Cardiac septum (tissue), 1 donor: ENCODE data around the gene PPP6R3. TPM values are rescaled to one million over a fixed set of nuclear protein-coding genes. Genes with fewer than 3 reads are reported as not detected.
A peak's percentile ranks its signal among the peaks of the same experiment; 100 is the strongest.
"Not testable (repeated sequence)": the region's sequence is repeated elsewhere in the genome, so short reads cannot be mapped to it uniquely, and the experiment has no call there.

Experiments used
- DNase-seq: peaks from one replicate; pipeline ENCODE4 v3.0.0-alpha.2; 2020; ENCODE audit warnings: low spot score
- intact Hi-C: fragments of 100-400 bp; cut with DNase I; formaldehyde crosslinking; loops from one replicate; pipeline ENCODE4 v1.14.0; 2022
- total RNA-seq: library from RNA; stranded (reverse); fragmentation: NEBNext Ultra II Directional; extraction: Animal tissue kit (Norgen Biotek cat#: 25700); gene quantifications from one replicate; pipeline ENCODE4 v1.2.1, GENCODE V29; 2021
- donor health status: DM: no; HTN: no; CAD: no.

Gene PPP6R3
- total RNA-seq, 1 donor from 2014 or later, result 92.4 TPM

- intact Hi-C loops, result loop anchor here (5.0 kb wide), 2 partner anchors 68 to 153 kb away; no protein-coding TSS in a partner anchor
- no peak for DNase-seq
Observed at GRCh38 chr11:68449951-68450350, 10.6 kb upstream of the PPP6R3 start.

DNA sequence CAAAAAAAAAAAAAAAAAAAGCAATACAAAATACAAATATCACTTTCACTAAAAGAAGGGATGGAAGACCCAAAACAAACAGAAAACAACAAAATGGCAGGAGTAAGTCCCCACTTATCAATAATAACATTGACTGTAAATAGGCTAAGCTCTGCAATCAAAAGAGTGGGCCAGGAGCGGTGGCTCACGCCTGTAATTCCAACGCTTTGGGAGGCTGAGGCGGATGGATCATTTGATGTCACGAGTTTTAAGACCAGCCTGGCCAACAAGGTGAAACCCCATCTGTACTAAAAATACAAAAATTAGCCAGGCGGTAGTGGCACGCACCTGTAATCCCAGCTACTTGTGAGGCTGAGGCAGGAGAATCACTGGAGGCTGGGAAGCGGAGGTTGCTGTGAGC, 9.8 kb upstream of the PPP6R3 start:
- no peak for DNase-seq
- intact Hi-C loops, result no loop called here

DNA sequence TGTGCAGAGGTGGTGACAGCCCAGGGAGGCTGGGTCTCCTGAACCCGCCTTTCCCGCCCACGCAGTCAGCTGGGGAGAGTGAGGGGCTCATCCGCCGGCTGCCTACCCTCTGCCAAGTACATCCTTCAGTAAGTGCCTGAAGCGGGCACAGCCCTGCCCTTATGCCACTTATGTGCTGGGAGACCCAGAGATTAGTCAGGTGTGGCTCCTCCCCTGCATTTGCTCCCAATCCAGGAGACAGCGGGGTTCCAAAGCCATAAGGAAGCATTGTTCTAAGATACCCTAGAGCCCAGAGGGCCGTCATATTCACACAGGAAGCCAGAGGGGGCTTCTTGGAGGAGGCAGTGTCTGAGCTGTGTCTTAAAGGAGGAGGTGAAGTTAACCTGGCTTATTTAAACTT, 5.8 kb upstream of the PPP6R3 start:
- intact Hi-C loops, result no loop called here
- peak; percentile 74 for DNase-seq

DNA sequence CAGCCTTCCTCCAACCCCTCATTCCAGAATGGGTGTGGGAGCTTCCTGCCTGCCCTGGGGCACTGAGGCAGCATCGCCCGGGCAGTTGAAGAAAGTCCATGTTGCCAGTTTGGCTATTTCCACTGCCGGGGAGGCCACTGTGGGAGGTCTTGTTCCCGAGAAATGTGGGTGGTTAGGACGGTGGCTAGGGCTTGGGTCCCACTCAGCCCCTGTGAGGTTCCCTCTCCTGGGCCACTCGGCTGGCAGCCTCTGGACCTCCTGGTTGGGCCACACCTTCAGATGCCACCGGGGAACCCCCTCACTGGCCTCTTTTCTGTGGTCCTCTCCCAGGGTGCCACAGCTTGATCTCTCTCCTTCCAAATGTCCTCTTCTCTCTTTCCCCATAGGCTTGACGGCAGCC, 5.1 kb upstream of the PPP6R3 start:
- DNase-seq, result peak; percentile 72
- intact Hi-C loops, result no loop called here

DNA sequence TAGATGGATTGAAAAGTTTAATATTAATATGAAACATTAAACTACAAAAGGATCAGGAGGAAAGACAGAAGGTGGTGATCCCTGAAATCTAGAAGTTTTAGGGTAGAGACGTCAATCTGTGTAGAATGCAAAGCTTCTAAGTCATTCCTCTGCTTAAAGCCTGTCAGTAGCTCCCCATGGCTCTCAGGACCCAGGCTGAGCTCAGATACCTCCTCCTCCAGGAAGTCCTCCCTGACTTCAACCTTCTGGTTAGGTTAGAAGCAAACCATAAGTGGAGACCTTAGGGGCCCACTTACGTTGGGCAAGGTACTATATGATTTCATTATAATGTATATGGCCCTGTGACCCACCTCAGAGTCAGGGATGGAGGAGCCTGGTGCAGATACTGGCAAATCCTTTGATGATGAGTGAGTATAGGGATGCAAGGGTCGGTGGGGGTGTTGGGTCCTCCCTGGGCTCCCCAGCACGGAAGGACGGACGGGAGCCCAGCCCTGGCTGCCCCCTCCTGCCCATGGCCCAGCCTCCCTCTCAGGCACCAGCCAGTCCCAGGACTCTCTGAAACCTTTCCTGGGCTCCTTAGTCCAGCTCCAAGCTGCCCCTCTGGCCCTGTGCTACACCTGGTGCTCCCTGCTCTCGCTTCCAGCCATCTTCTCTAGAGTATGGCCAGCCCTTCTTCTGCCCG, 3.2 kb upstream of the PPP6R3 start:
- intact Hi-C loops, result no loop called here
- peak; percentile 31 for DNase-seq

DNA sequence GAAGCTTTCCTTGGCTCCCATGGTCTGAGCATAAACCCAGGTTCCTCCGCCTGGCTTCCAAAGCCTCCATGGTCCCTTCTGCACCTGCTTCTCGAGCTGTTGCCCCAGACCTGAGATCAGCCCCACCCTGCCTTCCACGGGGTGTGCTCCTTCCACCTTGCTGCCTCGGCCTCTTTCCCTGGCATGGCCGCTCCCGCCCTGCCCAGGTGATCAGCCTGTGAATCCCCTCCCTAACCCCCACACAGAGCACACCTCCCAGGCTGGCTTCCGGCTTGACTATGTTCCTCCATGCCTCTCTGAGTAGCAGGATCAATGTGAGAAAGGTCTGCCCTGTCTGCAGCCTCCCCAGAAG, 2.7 kb upstream of the PPP6R3 start:
- intact Hi-C loops, result no loop called here
- DNase-seq, result peak; percentile 57

DNA sequence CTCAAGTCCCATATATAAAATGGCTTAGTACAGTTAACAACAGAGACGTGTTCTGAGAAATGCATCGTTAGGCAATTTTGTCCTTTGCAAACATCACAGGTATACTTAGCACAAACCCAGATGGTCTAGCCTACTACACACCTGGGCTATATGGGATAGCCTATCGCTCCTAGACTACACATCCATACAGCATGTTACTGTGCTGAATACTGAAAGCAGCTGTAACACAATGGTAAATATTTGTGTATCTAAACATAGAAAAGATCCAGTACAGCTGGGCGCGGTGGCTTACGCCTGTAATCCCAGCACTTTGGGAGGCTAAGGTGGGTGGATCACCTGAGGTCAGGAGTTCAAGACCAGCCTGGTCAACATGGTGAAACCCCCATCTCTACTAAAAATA, 2.2 kb upstream of the PPP6R3 start:
- intact Hi-C loops, DNase-seq: not testable (repeated sequence)

DNA sequence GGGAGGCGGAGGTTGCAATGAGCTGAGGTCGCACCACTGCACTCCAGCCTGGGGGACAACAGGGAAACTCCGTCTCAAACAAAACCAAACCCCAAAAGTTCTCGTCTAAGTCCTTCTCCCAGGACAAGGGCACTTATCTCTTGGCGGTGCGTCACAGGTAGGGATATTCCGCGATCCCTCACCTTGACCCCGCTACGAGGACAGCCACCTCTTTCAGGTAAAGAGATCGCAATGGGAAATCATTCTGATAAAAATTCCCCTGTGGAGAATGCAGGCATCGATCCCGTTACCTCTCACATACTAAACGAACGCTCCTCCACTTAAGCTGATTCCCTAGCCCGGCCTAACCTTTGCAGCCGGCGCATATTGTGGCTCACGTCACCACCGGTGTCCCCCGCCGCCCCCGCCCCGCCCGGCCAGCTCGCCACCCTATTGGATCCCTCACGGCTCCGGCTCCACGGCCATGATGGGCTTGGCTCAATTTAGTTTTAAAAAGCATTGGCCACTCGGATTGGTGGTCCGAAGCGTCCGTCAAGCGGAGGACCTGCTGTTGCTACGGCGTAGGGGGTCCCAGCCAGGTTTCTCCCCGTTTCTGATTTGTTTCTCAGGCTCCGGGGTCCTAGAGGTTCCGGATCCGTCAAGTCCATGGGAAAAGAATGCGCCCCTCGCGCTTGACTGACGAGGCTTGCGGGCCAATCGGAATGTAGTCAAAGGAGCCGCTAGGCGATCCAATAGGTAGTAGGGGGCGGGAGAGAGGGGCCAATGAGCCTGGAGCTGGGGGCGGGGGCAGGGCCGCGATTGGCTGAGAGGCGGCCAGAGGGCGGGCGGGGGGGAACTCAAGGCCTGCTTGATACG, 439 bp upstream of the PPP6R3 start:
- intact Hi-C loops, result loop anchor here (5.0 kb wide), 2 partner anchors 37 to 122 kb away; no protein-coding TSS in a partner anchor
- peak; percentile 98 for DNase-seq

DNA sequence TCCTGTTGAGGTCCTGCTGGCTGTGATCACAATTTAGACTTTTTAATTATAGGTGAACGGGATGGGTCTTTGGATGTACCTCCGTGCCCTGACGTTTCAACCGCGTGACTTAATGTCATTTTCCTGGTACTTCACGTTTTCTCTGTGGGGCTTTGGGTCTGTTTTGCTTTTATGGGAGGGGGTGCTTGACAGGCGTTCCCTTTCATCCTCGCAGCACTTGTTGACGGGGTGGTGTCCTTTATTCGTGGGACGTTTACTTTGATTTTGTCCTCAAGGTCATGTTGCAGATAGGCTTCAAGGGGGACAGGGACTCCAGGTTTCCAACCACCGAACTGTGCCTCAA, 994 bp downstream of the PPP6R3 start:
- intact Hi-C loops, result loop anchor here (5.0 kb wide), 2 partner anchors 36 to 121 kb away; no protein-coding TSS in a partner anchor
- DNase-seq, result peak; percentile 53

- intact Hi-C loops, result loop anchor here (5.0 kb wide), 2 partner anchors 34 to 119 kb away; no protein-coding TSS in a partner anchor
- peak; percentile 20 for DNase-seq
Observed at GRCh38 chr11:68463714-68464113, 3.2 kb downstream of the PPP6R3 start.

- intact Hi-C loops, result loop anchor here (5.0 kb wide), 1 partner anchor 55 kb away; no protein-coding TSS in a partner anchor
- no peak for DNase-seq
Observed at GRCh38 chr11:68467201-68467834, 6.8 kb downstream of the PPP6R3 start.

DNA sequence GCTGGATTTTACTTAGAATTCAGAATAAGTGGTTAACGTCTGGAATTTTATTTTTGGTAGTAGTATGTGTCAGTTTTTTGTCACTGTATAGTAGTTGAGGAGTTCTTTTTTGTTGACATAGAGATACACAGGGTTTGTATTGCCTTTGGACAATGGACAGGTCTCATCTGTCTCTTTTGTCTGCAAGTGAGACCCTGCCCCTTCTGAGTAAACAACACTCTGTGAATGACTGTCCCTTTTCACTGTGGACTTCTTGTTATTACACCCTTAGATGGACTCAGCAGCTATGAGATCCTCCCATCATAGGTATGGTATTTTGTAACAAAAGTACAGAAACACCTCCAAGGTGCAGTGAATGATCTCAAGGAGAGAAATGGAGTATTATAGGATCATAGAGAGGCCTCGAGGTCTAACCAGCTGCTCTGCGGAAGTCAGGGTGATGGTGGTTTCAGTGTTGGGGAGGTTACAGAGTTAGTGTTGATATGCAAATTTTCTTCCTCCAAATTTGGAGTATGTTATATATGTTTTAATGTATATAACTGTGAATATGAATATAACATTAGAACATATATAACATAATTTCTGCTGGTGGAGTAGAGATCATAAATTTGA, 7.8 kb downstream of the PPP6R3 start:
- intact Hi-C loops, result loop anchor here (5.0 kb wide), 1 partner anchor 54 kb away; no protein-coding TSS in a partner anchor
- no peak for DNase-seq

- no peak for DNase-seq
- intact Hi-C loops, result loop anchor here (5.0 kb wide), 1 partner anchor 53 kb away; no protein-coding TSS in a partner anchor
Observed at GRCh38 chr11:68469122-68469521, 8.6 kb downstream of the PPP6R3 start.

DNA sequence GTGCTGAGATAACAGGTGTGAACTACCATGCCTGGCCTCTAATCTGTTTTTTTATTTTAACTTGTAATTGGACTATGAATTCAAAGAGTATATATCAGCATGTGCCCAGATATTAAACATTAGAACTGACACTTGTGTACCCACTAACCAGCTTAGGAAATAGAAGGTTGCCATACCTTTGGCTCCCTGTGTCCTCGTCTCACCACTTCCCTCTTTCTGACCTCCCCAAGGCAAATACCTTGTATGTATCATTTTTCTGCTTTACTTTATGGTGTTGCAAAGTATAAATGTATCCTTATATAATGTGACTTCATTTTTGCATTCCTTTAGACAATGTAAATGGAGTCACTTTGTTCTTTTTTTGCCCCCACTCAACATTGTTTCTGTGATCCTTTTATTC, 9.1 kb downstream of the PPP6R3 start:
- intact Hi-C loops, result loop anchor here (5.0 kb wide), 1 partner anchor 53 kb away; no protein-coding TSS in a partner anchor
- DNase-seq, result no peak

DNA sequence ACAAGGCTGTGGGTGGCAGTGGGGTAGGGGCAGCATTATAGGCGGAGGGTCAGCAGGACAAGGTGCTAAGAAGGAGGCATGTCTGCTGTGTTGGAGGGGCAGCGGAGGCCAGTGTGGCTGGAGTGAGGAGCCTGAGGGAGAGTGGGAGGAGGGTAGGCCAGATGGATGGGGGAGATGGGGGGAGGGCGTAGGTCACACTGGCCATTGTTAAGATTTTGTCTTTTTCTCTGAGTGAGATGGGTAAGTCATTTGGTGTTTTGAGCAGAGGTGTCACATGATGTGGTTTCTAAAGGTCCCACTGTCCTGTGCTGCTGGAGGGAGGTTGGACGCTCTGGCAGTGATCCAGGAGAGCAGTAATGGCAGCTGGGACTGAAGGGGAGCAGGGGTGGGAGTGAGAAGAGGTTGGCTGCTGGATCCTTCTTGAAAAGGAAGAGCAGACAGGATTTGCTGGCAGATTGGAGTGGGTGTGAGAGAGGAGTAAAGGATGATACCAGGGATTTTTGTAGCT, 9.8 kb downstream of the PPP6R3 start:
- intact Hi-C loops, result no loop called here
- DNase-seq, result no peak

- intact Hi-C loops, result no loop called here
- no peak for DNase-seq
Observed at GRCh38 chr11:68471360-68472340, 11.1 kb downstream of the PPP6R3 start.

- intact Hi-C loops, result no loop called here
Observed at GRCh38 chr11:68472778-68473177, 12.2 kb downstream of the PPP6R3 start.

GRCh38 chr11:68473693-68474092, 13.1 kb downstream of the PPP6R3 start:
- intact Hi-C loops, result no loop called here
- DNase-seq, result no peak

More at GRCh38 chr11:68472778-68473177, 12.2 kb downstream of the PPP6R3 start:
- no peak for DNase-seq
